WTC11 (cell line): ENCODE data around the gene MYO18A.

ENCODE experiments used
- AFF4 ChIP-seq: sonication (generic); formaldehyde crosslinking; IDR thresholded peaks from 2 replicates; pipeline ENCODE4 v1.8.1; 2023; ENCODE audit warnings: mild to moderate bottlenecking, missing genetic modification reagents, borderline replicate concordance
- E2F5 ChIP-seq: sonication (generic); formaldehyde crosslinking; IDR thresholded peaks from 2 replicates; pipeline ENCODE4 v1.8.1; 2022; ENCODE audit warnings: mild to moderate bottlenecking, moderate library complexity, missing genetic modification reagents
- FOXK1 ChIP-seq: sonication (generic); formaldehyde crosslinking; IDR thresholded peaks from 2 replicates; pipeline ENCODE4 v1.8.0; 2022; ENCODE audit warnings: mild to moderate bottlenecking, moderate library complexity, missing genetic modification reagents
- NR1H2 ChIP-seq: sonication (generic); formaldehyde crosslinking; IDR thresholded peaks from 2 replicates; pipeline ENCODE4 v1.9.0; 2021; ENCODE audit warnings: mild to moderate bottlenecking, moderate library complexity, missing genetic modification reagents
- ZNF423 ChIP-seq: fragments of 250-450 bp; sonication (Bioruptor Pico); IDR thresholded peaks from 2 replicates; pipeline ENCODE4 v2.1.2; 2022; ENCODE audit warnings: mild to moderate bottlenecking, moderate library complexity
- TF ChIP-seq, protein P1 (sequence below): fragments of 200-600 bp; IDR thresholded peaks from 2 replicates; pipeline ENCODE4 v1.8.0; 2022; ENCODE audit warnings: antibody characterized with exemption
- TF ChIP-seq, protein P2 (sequence below): sonication (generic); formaldehyde crosslinking; IDR thresholded peaks from 2 replicates; pipeline ENCODE4 v1.8.1; 2022; ENCODE audit warnings: missing genetic modification reagents, borderline replicate concordance

- TF ChIP-seq, protein P1, sequence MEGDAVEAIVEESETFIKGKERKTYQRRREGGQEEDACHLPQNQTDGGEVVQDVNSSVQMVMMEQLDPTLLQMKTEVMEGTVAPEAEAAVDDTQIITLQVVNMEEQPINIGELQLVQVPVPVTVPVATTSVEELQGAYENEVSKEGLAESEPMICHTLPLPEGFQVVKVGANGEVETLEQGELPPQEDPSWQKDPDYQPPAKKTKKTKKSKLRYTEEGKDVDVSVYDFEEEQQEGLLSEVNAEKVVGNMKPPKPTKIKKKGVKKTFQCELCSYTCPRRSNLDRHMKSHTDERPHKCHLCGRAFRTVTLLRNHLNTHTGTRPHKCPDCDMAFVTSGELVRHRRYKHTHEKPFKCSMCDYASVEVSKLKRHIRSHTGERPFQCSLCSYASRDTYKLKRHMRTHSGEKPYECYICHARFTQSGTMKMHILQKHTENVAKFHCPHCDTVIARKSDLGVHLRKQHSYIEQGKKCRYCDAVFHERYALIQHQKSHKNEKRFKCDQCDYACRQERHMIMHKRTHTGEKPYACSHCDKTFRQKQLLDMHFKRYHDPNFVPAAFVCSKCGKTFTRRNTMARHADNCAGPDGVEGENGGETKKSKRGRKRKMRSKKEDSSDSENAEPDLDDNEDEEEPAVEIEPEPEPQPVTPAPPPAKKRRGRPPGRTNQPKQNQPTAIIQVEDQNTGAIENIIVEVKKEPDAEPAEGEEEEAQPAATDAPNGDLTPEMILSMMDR, result peak; percentile 24; the same call in 1 of the 2 replicates
- TF ChIP-seq FOXK1 (CRISPR knock-in tag) (no peak), ZNF423 (CRISPR knock-in tag) (no peak), NR1H2 (no peak), AFF4 (CRISPR knock-in tag) (no peak), E2F5 (no peak)
- TF ChIP-seq, protein P2, sequence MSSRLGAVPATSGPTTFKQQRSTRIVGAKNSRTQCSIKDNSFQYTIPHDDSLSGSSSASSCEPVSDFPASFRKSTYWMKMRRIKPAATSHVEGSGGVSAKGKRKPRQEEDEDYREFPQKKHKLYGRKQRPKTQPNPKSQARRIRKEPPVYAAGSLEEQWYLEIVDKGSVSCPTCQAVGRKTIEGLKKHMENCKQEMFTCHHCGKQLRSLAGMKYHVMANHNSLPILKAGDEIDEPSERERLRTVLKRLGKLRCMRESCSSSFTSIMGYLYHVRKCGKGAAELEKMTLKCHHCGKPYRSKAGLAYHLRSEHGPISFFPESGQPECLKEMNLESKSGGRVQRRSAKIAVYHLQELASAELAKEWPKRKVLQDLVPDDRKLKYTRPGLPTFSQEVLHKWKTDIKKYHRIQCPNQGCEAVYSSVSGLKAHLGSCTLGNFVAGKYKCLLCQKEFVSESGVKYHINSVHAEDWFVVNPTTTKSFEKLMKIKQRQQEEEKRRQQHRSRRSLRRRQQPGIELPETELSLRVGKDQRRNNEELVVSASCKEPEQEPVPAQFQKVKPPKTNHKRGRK (CRISPR knock-in tag), result no peak
Observed at GRCh38 chr17:29145289-29146073, 34.7 kb downstream of the MYO18A start.
